H9 (cell line): Measurements from ENCODE around the gene TTC39C. TPM values are rescaled to one million over a fixed set of nuclear protein-coding genes. Genes with fewer than 3 reads are reported as not detected.

Experiments
- DNase-seq: peaks from one replicate; pipeline ENCODE4 v3.0.0-alpha.2; 2017
- H2AFZ ChIP-seq: one replicate; pipeline ENCODE4 v1.6.1; 2013; ENCODE audit warnings: mild to moderate bottlenecking, low read length, control low read depth, moderate library complexity
- H2AK5ac ChIP-seq: 2 replicates; pipeline ENCODE4 v1.6.1; 2013; ENCODE audit warnings: low read length, control low read depth, mixed read lengths; ENCODE audit not compliant: insufficient read length
- H2BK120ac ChIP-seq: one replicate; pipeline ENCODE4 v1.6.1; 2013; ENCODE audit warnings: low read depth, mild to moderate bottlenecking, low read length, control low read depth, inconsistent platforms; ENCODE audit not compliant: poor library complexity, severe bottlenecking
- H2BK12ac ChIP-seq: 2 replicates; pipeline ENCODE4 v1.6.1; 2013; ENCODE audit warnings: low read length, control low read depth, mixed read lengths, low read depth; ENCODE audit not compliant: insufficient read length
- H2BK15ac ChIP-seq: 2 replicates; pipeline ENCODE4 v1.6.1; 2013; ENCODE audit warnings: low read depth, low read length, control low read depth
- H2BK20ac ChIP-seq: one replicate; pipeline ENCODE4 v1.6.1; 2013; ENCODE audit warnings: low read depth, mild to moderate bottlenecking, low read length, control low read depth, inconsistent platforms; ENCODE audit not compliant: poor library complexity, severe bottlenecking
- H2BK5ac ChIP-seq: 2 replicates; pipeline ENCODE4 v1.6.1; 2013; ENCODE audit warnings: low read length, control low read depth, mixed read lengths; ENCODE audit not compliant: insufficient read length
- H3K14ac ChIP-seq: 2 replicates; pipeline ENCODE4 v1.6.1; 2013; ENCODE audit warnings: low read length, control low read depth; ENCODE audit not compliant: insufficient read depth
- H3K18ac ChIP-seq: 2 replicates; pipeline ENCODE4 v1.6.1; 2013; ENCODE audit warnings: low read depth, mild to moderate bottlenecking, mixed read lengths, low read length, control low read depth; ENCODE audit not compliant: insufficient read length
- H3K23ac ChIP-seq: 2 replicates; pipeline ENCODE4 v1.6.1; 2013; ENCODE audit warnings: low read length, control low read depth, mixed read lengths, low read depth; ENCODE audit not compliant: insufficient read length
- H3K23me2 ChIP-seq: 2 replicates; pipeline ENCODE4 v1.6.1; 2013; ENCODE audit warnings: low read depth, mild to moderate bottlenecking, mixed read lengths, low read length, control low read depth; ENCODE audit not compliant: insufficient read length, poor library complexity, severe bottlenecking
- H3K27ac ChIP-seq: 2 replicates; pipeline ENCODE4 v1.5.1; 2013; ENCODE audit warnings: low read length, control low read depth, mixed read lengths, low read depth; ENCODE audit not compliant: insufficient read length
- H3K27me3 ChIP-seq: 2 replicates; pipeline ENCODE4 v1.6.1; 2013; ENCODE audit warnings: low read length, control low read depth, inconsistent platforms; ENCODE audit not compliant: insufficient read depth
- H3K4ac ChIP-seq: 2 replicates; pipeline ENCODE4 v1.6.1; 2013; ENCODE audit warnings: low read depth, mild to moderate bottlenecking, control low read depth, inconsistent platforms, low read length, moderate library complexity
- H3K4me1 ChIP-seq: 2 replicates; pipeline ENCODE4 v1.6.1; 2013; ENCODE audit warnings: low read length, control low read depth, inconsistent platforms; ENCODE audit not compliant: insufficient read depth
- H3K4me2 ChIP-seq: 2 replicates; pipeline ENCODE4 v1.6.1; 2013; ENCODE audit warnings: low read length, control low read depth, mixed read lengths; ENCODE audit not compliant: insufficient read length, insufficient read depth
- H3K56ac ChIP-seq: 2 replicates; pipeline ENCODE4 v1.6.1; 2013; ENCODE audit warnings: low read depth, mild to moderate bottlenecking, mixed read lengths, low read length, control low read depth; ENCODE audit not compliant: insufficient read length
- H3K79me1 ChIP-seq: 2 replicates; pipeline ENCODE4 v1.6.1; 2013; ENCODE audit warnings: low read depth, mild to moderate bottlenecking, moderate library complexity, low read length, control low read depth, inconsistent platforms; ENCODE audit not compliant: insufficient read depth, poor library complexity, severe bottlenecking
- H3K79me2 ChIP-seq: 2 replicates; pipeline ENCODE4 v1.6.1; 2013; ENCODE audit warnings: low read length, control low read depth, inconsistent platforms; ENCODE audit not compliant: insufficient read depth
- H3K9ac ChIP-seq: 2 replicates; pipeline ENCODE4 v1.6.1; 2013; ENCODE audit warnings: low read length, control low read depth, mixed read lengths; ENCODE audit not compliant: insufficient read length; ENCODE audit errors: extremely low read depth
- H3K9me3 ChIP-seq: one replicate; pipeline ENCODE4 v1.6.1; 2013; ENCODE audit warnings: low read depth, low read length, inconsistent platforms; ENCODE audit not compliant: control insufficient read depth
- H3T11ph ChIP-seq: one replicate; pipeline ENCODE4 v1.6.1; 2013; ENCODE audit warnings: mild to moderate bottlenecking, low read length, control low read depth, inconsistent platforms
- H4K20me1 ChIP-seq: one replicate; pipeline ENCODE4 v1.6.1; 2013; ENCODE audit not compliant: control insufficient read depth, insufficient read length, insufficient read depth
- H4K5ac ChIP-seq: 2 replicates; pipeline ENCODE4 v1.6.1; 2013; ENCODE audit warnings: low read depth, mild to moderate bottlenecking, mixed read lengths, low read length, control low read depth; ENCODE audit not compliant: insufficient read length
- H4K8ac ChIP-seq: replicated peaks from 2 replicates; pipeline ENCODE4 v1.6.1; 2013; ENCODE audit warnings: low read length, control low read depth, mixed read lengths, low read depth; ENCODE audit not compliant: insufficient read length
- H4K91ac ChIP-seq: 2 replicates; pipeline ENCODE4 v1.6.1; 2013; ENCODE audit warnings: low read depth, mild to moderate bottlenecking, moderate library complexity, mixed read lengths, low read length, control low read depth; ENCODE audit not compliant: insufficient read length
- H3K27ac Mint-ChIP-seq, 3 experiments: 2 replicates in 2 of 3; 3 replicates in 1 of 3; pipeline ENCODE4 v1.8.0; 2020 to 2021; ENCODE audit warnings: mixed read lengths in 3 of 3, mild to moderate bottlenecking in 1 of 3, moderate library complexity in 1 of 3
- H3K27me3 Mint-ChIP-seq: 2 replicates; pipeline ENCODE4 v1.8.0; 2021; ENCODE audit warnings: low read depth, mild to moderate bottlenecking, moderate library complexity, mixed read lengths
- H3K36me3 Mint-ChIP-seq, 3 experiments: 2 replicates in 2 of 3; 3 replicates in 1 of 3; pipeline ENCODE4 v1.8.0; 2020 to 2021; ENCODE audit warnings: low read depth in 3 of 3, mixed read lengths in 3 of 3; ENCODE audit not compliant: insufficient read depth in 1 of 3
- H3K4me1 Mint-ChIP-seq, 2 experiments: 2 replicates each; pipeline ENCODE4 v1.8.0; 2020; ENCODE audit warnings: mixed read lengths in 2 of 2
- H3K4me3 Mint-ChIP-seq, 2 experiments: 2 replicates in 1 of 2; 3 replicates in 1 of 2; pipeline ENCODE4 v1.8.0; 2020 to 2021; ENCODE audit warnings: mild to moderate bottlenecking in 2 of 2, mixed read lengths in 2 of 2, moderate library complexity in 1 of 2
- H3K9me3 Mint-ChIP-seq, 2 experiments: 2 replicates in 1 of 2; 3 replicates in 1 of 2; pipeline ENCODE4 v1.8.0; 2020; ENCODE audit warnings: mild to moderate bottlenecking in 2 of 2, mixed read lengths in 2 of 2, moderate library complexity in 1 of 2
- CTCF ChIP-seq: fragments of 200-600 bp; sonication (generic); conservative IDR thresholded peaks from 3 replicates; pipeline ENCODE4 v1.8.0; 2021; ENCODE audit warnings: antibody characterized with exemption, mild to moderate bottlenecking
- WGBS: extraction: QIAGEN DNeasy Blood & Tissue Kit; methylation state at CpG from one replicate; pipeline ENCODE4 v1.1.7; 2013; ENCODE audit warnings: missing lambda C conversion rate, low lambda C conversion rate, mixed read lengths; ENCODE audit not compliant: insufficient read length; ENCODE audit errors: extremely low coverage; 5-methylcytosine and 5-hydroxymethylcytosine counted together
- total RNA-seq: library from RNA; stranded (reverse); gene quantifications from 2 replicates; pipeline ENCODE4 v1.2.1, GENCODE V29; 2021

Gene TTC39C
- total RNA-seq, 1 experiment from 2014 or later = 18.0 TPM

- H3K79me2 ChIP-seq = peaks cover 37% of the 10 kb centered on the region; the same call in 1 of the 2 replicates
- TF ChIP-seq CTCF = no peak
- no peak overlapping the region for H2BK12ac ChIP-seq
- Mint-ChIP-seq H3K4me3 (no peak overlapping the region), H3K36me3 (0 out of 7 replicates have a peak, but pooled peaks cover 0 to 3% (median 0%) of the 10 kb centered on the region in 3 experiments), H3K4me1 (peaks cover 45 to 60% of the 10 kb centered on the region in 2 experiments), H3K27me3 (no peaks in the 10 kb centered on the region; the same call in 1 of the 2 replicates), H3K27ac (no peak overlapping the region), H3K9me3 (no peaks in the 10 kb centered on the region)
- H2AK5ac ChIP-seq = no peak overlapping the region
- H3K9ac ChIP-seq = no peak overlapping the region
- no peak for DNase-seq
- H2BK20ac ChIP-seq = no peak overlapping the region
- no peaks in the 10 kb centered on the region for H3K23me2 ChIP-seq
- H3K14ac ChIP-seq = no peak overlapping the region
- no peaks in the 10 kb centered on the region for H3K9me3 ChIP-seq
- H4K5ac ChIP-seq = no peak overlapping the region
- H4K91ac ChIP-seq = no peak overlapping the region
- H3K27me3 ChIP-seq = no peaks in the 10 kb centered on the region
- H3K4me2 ChIP-seq = no peak overlapping the region
- no peak overlapping the region for H2BK15ac ChIP-seq
- H3K56ac ChIP-seq = no peak overlapping the region
- H2BK120ac ChIP-seq = no peak overlapping the region
- no peak overlapping the region for H3K23ac ChIP-seq
- no peak overlapping the region for H3K18ac ChIP-seq
- no peak overlapping the region for H2BK5ac ChIP-seq
- H3K79me1 ChIP-seq = no peaks in the 10 kb centered on the region
- peaks cover 3% of the 10 kb centered on the region for H4K20me1 ChIP-seq
- no peak overlapping the region for H3K4ac ChIP-seq
- H3K4me1 ChIP-seq = peaks cover 20% of the 10 kb centered on the region; the same call in 1 of the 2 replicates
- no peak overlapping the region for H3T11ph ChIP-seq
- WGBS = no CpG with 5 or more reads among the region's 4 CpGs
- no peak overlapping the region for H3K27ac ChIP-seq
- H4K8ac ChIP-seq = no peak overlapping the region
- no peak overlapping the region for H2AFZ ChIP-seq
Observed at GRCh38 chr18:24022161-24022560, 7.6 kb downstream of the TTC39C start.
